Upper lobe of left lung (tissue), 4 donors: ENCODE data around the gene PLEKHH3.
A peak's percentile ranks its signal among the peaks of the same experiment; 100 is the strongest.

ENCODE experiments used
- EP300 ChIP-seq, 4 donors: sonication (generic); formaldehyde crosslinking; IDR thresholded peaks; one replicate each; pipeline ENCODE4 v1.5.1; 2017; ENCODE audit warnings: antibody characterized with exemption in 4 of 4, control low read depth in 2 of 4
- POLR2A ChIP-seq, 4 donors: fragments of 450-650 bp; IDR thresholded peaks; one replicate each; pipeline ENCODE4 v1.5.1; 2016 to 2017; ENCODE audit warnings: antibody characterized with exemption in 4 of 4, mild to moderate bottlenecking in 2 of 4
- POLR2AphosphoS5 ChIP-seq, 2 donors: sonication (generic); formaldehyde crosslinking; IDR thresholded peaks; one replicate each; pipeline ENCODE4 v1.5.1; 2017; ENCODE audit warnings: antibody characterized with exemption in 2 of 2
- TF ChIP-seq, protein P1 (sequence below), 6 experiments: fragments of 450-650 bp in 4 of 6; fragments of 200-600 bp in 2 of 6; sonication (generic) in 2 of 6; IDR thresholded peaks; one replicate each; pipeline ENCODE4 v1.5.1; 2016 to 2019; ENCODE audit warnings: antibody characterized with exemption in 6 of 6

DNA sequence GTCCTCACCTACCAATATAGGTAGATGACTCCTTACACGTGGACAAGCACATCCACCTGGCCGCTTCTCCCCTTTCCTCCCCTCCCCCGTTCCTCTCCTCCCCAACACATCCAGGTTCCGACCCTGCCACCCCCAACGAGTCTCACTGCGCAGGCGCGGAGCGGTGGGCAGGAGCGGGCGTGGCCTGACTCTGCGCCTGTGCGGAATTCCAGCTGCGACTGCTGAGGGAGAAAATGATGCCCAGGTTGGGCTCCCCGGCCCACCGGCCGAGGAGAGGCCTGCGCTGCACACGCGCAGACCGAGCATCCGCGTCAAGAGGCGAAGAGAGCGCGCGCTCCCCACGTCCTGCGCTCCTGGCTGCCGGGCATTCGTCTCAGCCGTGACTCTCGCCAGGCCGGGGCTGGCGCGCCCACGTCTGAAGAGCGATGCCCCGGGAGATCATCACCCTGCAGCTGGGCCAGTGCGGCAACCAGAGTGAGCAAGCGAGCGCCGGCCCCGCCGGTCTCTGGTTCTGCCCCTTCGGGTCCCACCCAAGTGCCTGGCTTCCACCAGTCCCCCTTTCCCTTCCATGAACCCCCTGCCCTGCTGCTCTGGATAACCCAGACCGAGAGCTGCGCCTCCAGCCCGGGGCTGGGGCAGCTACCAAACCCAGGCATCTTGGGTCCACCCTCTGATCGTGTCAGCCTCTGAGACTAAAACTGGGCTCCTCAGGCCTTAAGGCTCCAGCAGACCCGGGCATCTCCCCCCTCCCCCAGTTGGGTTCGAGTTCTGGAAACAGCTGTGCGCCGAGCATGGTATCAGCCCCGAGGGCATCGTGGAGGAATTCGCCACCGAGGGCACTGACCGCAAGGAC lies 17.5 kb downstream of the PLEKHH3 start, which contains the start of gene TUBG2:
- TF ChIP-seq, protein P1, sequence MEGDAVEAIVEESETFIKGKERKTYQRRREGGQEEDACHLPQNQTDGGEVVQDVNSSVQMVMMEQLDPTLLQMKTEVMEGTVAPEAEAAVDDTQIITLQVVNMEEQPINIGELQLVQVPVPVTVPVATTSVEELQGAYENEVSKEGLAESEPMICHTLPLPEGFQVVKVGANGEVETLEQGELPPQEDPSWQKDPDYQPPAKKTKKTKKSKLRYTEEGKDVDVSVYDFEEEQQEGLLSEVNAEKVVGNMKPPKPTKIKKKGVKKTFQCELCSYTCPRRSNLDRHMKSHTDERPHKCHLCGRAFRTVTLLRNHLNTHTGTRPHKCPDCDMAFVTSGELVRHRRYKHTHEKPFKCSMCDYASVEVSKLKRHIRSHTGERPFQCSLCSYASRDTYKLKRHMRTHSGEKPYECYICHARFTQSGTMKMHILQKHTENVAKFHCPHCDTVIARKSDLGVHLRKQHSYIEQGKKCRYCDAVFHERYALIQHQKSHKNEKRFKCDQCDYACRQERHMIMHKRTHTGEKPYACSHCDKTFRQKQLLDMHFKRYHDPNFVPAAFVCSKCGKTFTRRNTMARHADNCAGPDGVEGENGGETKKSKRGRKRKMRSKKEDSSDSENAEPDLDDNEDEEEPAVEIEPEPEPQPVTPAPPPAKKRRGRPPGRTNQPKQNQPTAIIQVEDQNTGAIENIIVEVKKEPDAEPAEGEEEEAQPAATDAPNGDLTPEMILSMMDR (IDR thresholded peaks at IDR 0.05) = peak in 1 of 6 experiments; percentile 25
- TF ChIP-seq POLR2A (IDR thresholded peaks at IDR 0.05) = peak in 2 of 4 donors; percentile 71 to 79
- TF ChIP-seq POLR2AphosphoS5 (IDR thresholded peaks at IDR 0.05) = peak; percentile 23 to 79
- TF ChIP-seq EP300 (IDR thresholded peaks at IDR 0.05) = no peak
